IMR-90 (cell line): Measurements from ENCODE around the gene FKBP6. TPM values are rescaled to one million over a fixed set of nuclear protein-coding genes. Genes with fewer than 3 reads are reported as not detected.
"Not testable (repeated sequence)": the region's sequence is repeated elsewhere in the genome, so short reads cannot be mapped to it uniquely, and the experiment has no call there.

Source experiments
- ATAC-seq: fragments of 200-7000 bp; cut with Tn5 transposase; 2 replicates; pipeline ENCODE4 v1.9.1; 2020; ENCODE audit warnings: low read depth, mild to moderate bottlenecking, moderate library complexity
- BruUV-seq: library from RNA; stranded (reverse); fragments of 400-500 nt; replicated peaks from 2 replicates; lab custom pipeline; 2021; lab: Mats Ljungman, UMichigan
- CTCF ChIA-PET: fragments of 300-600 bp; formaldehyde crosslinking; extraction: SDS; loops from one replicate; lab custom pipeline; 2021; ENCODE audit warnings: antibody characterized with exemption; lab: Yijun Ruan, JAX
- POLR2A ChIA-PET: fragments of 300-600 bp; sonication (Branson Sonifier 250); formaldehyde crosslinking; loops from one replicate; lab custom pipeline; 2022; ENCODE audit warnings: antibody characterized with exemption; ENCODE audit not compliant: unreplicated experiment; lab: Charles Lee
- DNase-seq: peaks from one replicate; pipeline ENCODE4 v3.0.0; 2013
- H2AFZ ChIP-seq: replicated peaks from 2 replicates; pipeline ENCODE3; 2013; ENCODE audit warnings: low read length, mild to moderate bottlenecking; ENCODE audit not compliant: poor library complexity
- H2AK5ac ChIP-seq: 2 replicates; pipeline ENCODE4 v1.6.1; 2013; ENCODE audit warnings: low read depth, low read length, inconsistent platforms
- H2AK9ac ChIP-seq: replicated peaks from 2 replicates; pipeline ENCODE3; 2013; ENCODE audit warnings: mild to moderate bottlenecking, low read depth, low read length, moderate library complexity; ENCODE audit not compliant: poor library complexity
- H2BK120ac ChIP-seq: 2 replicates; pipeline ENCODE4 v1.6.1; 2013; ENCODE audit warnings: low read depth, low read length, inconsistent platforms
- H2BK15ac ChIP-seq: 3 replicates; pipeline ENCODE4 v1.6.1; 2013; ENCODE audit warnings: low read depth, low read length, inconsistent platforms
- H2BK20ac ChIP-seq: 2 replicates; pipeline ENCODE4 v1.6.1; 2013; ENCODE audit warnings: low read depth, mild to moderate bottlenecking, inconsistent platforms, low read length, moderate library complexity
- H2BK5ac ChIP-seq: 2 replicates; pipeline ENCODE4 v1.6.1; 2013; ENCODE audit warnings: mild to moderate bottlenecking, low read depth, low read length, inconsistent platforms; ENCODE audit not compliant: poor library complexity, severe bottlenecking
- H3K14ac ChIP-seq: replicated peaks from 2 replicates; pipeline ENCODE4 v1.6.1; 2013; ENCODE audit warnings: low read depth, low read length, inconsistent platforms
- H3K18ac ChIP-seq: 2 replicates; pipeline ENCODE4 v1.6.1; 2013; ENCODE audit warnings: low read depth, low read length, control low read depth
- H3K23ac ChIP-seq: 2 replicates; pipeline ENCODE4 v1.6.1; 2013; ENCODE audit warnings: low read depth, low read length, inconsistent platforms
- H3K27ac ChIP-seq: 2 replicates; pipeline ENCODE4 v1.5.1; 2013; ENCODE audit warnings: mild to moderate bottlenecking, control low read depth, low read length; ENCODE audit not compliant: insufficient read depth
- H3K27me3 ChIP-seq: 2 replicates; pipeline ENCODE4 v1.6.1; 2013; ENCODE audit warnings: low read length; ENCODE audit not compliant: control insufficient read depth, insufficient read depth
- H3K36me3 ChIP-seq: 2 replicates; pipeline ENCODE4 v1.6.1; 2013; ENCODE audit warnings: low read length, mixed read lengths; ENCODE audit not compliant: control insufficient read depth, insufficient read depth
- H3K4ac ChIP-seq: 2 replicates; pipeline ENCODE4 v1.6.1; 2013; ENCODE audit warnings: low read depth, low read length, inconsistent platforms
- H3K4me1 ChIP-seq: 2 replicates; pipeline ENCODE4 v1.6.1; 2013; ENCODE audit warnings: low read length, mixed read lengths; ENCODE audit not compliant: control insufficient read depth, insufficient read depth
- H3K4me2 ChIP-seq: 2 replicates; pipeline ENCODE4 v1.6.1; 2013; ENCODE audit warnings: low read depth, mild to moderate bottlenecking, control low read depth, low read length, moderate library complexity
- H3K4me3 ChIP-seq: 2 replicates; pipeline ENCODE4 v1.5.1; 2013; ENCODE audit warnings: low read depth, mild to moderate bottlenecking, control low read depth, low read length, moderate library complexity; ENCODE audit not compliant: insufficient read depth
- H3K56ac ChIP-seq: 2 replicates; pipeline ENCODE4 v1.6.1; 2013; ENCODE audit warnings: low read length, inconsistent platforms; ENCODE audit not compliant: insufficient read depth; ENCODE audit errors: extremely low read depth
- H3K79me1 ChIP-seq, 2 experiments: 2 replicates each; pipeline ENCODE4 v1.6.1; 2013; ENCODE audit warnings: low read length in 2 of 2, inconsistent platforms in 1 of 2, low read depth in 1 of 2
- H3K9ac ChIP-seq: 2 replicates; pipeline ENCODE4 v1.6.1; 2013; ENCODE audit warnings: low read depth, low read length, control low read depth
- H3K9me1 ChIP-seq: 2 replicates; pipeline ENCODE4 v1.6.1; 2013; ENCODE audit warnings: low read length, inconsistent platforms; ENCODE audit not compliant: insufficient read depth
- H3K9me3 ChIP-seq: 2 replicates; pipeline ENCODE4 v1.6.1; 2013; ENCODE audit warnings: low read length; ENCODE audit not compliant: control insufficient read depth, insufficient read depth
- H4K20me1 ChIP-seq: 2 replicates; pipeline ENCODE4 v1.6.1; 2013; ENCODE audit warnings: low read length, inconsistent platforms; ENCODE audit not compliant: insufficient read depth
- H4K5ac ChIP-seq: 2 replicates; pipeline ENCODE4 v1.6.1; 2013; ENCODE audit warnings: mild to moderate bottlenecking, low read depth, low read length, control low read depth
- H4K8ac ChIP-seq, 2 experiments: 2 replicates each; pipeline ENCODE4 v1.6.1; 2013; ENCODE audit warnings: low read depth in 2 of 2, low read length in 2 of 2, control low read depth in 1 of 2, inconsistent platforms in 1 of 2
- H4K91ac ChIP-seq: 2 replicates; pipeline ENCODE4 v1.6.1; 2013; ENCODE audit warnings: low read depth, low read length, inconsistent platforms; ENCODE audit not compliant: insufficient read depth
- BHLHE40 ChIP-seq: fragments of 150-350 bp; IDR thresholded peaks from 2 replicates; pipeline ENCODE4 v1.6.1; 2016; ENCODE audit warnings: mild to moderate bottlenecking, low read depth, low read length
- NFE2L2 ChIP-seq: fragments of 150-350 bp; IDR thresholded peaks from 2 replicates; pipeline ENCODE4 v1.6.1; 2016; ENCODE audit warnings: low read depth, mild to moderate bottlenecking, low read length
- RAD21 ChIP-seq: IDR thresholded peaks from 2 replicates; pipeline ENCODE4 v1.6.1; 2012; ENCODE audit warnings: low read length, improper control_type of control experiment
- RFX5 ChIP-seq: IDR thresholded peaks from 2 replicates; pipeline ENCODE4 v1.8.0; 2012; ENCODE audit warnings: low read depth, mild to moderate bottlenecking, low read length, moderate library complexity
- WGBS, 2 experiments: methylation state at CpG; one replicate each; pipeline versions ENCODE4 v1.1.5 to v1.1.7; 2013; ENCODE audit warnings: missing lambda C conversion rate in 2 of 2; ENCODE audit not compliant: insufficient read length in 1 of 2; ENCODE audit errors: extremely low coverage in 2 of 2; 5-methylcytosine and 5-hydroxymethylcytosine counted together
- dilution Hi-C: fragments of 300-500 bp; cut with HindIII; formaldehyde crosslinking; loops from one replicate; pipeline ENCODE4 v1.14.3; 2018; ENCODE audit warnings: low sequenced_read_pairs; ENCODE audit not compliant: unreplicated experiment
- in situ Hi-C: fragments of 300-500 bp; cut with MboI; formaldehyde crosslinking; loops from 3 replicates; pipeline ENCODE4 v1.14.3; 2019; ENCODE audit warnings: low sequenced_read_pairs, inconsistent platforms, mixed read lengths
- intact Hi-C: fragments of 100-400 bp; cut with micrococcal nuclease; formaldehyde crosslinking; loops from 2 replicates; pipeline ENCODE4 v1.10.0; 2022
- polyA plus RNA-seq, 3 experiments: library from polyadenylated mRNA; depleted of rRNA; stranded (reverse); fragments of >200 nt; gene quantifications; 2 replicates each; pipeline ENCODE4 v1.2.3, GENCODE V29; 2012; ENCODE audit warnings: low replicate concordance in 1 of 3
- total RNA-seq: library from RNA; depleted of rRNA; stranded (reverse); fragments of >200 nt; gene quantifications from 2 replicates; pipeline ENCODE4 v1.2.3, GENCODE V29; 2012

FKBP6 gene
- total and polyA plus RNA-seq, 2 of the 4 experiments (the other 2 are of a cell fraction), result not detected

- Histone ChIP-seq H2BK5ac (no peak overlapping the region), H2BK15ac (no peak overlapping the region), H3K4me3 (no peak overlapping the region), H4K5ac (no peak overlapping the region), H3K18ac (no peak overlapping the region), H2AK9ac (no peak overlapping the region), H3K4me1 (no peaks in the 10 kb centered on the region), H3K27me3 (peaks cover 31% of the 10 kb centered on the region), H3K23ac (no peak overlapping the region), H4K8ac (no peak overlapping the region), H3K79me1 (no peaks in the 10 kb centered on the region), H4K20me1 (no peaks in the 10 kb centered on the region), H3K4ac (no peak overlapping the region), H2AFZ (no peak overlapping the region), H4K91ac (no peak overlapping the region), H2AK5ac (no peak overlapping the region), H3K9me1 (no peaks in the 10 kb centered on the region), H2BK120ac (no peak overlapping the region), H3K14ac (no peak overlapping the region), H2BK20ac (no peak overlapping the region), H3K27ac (no peak overlapping the region), H3K9me3 (peaks cover 8% of the 10 kb centered on the region), H3K4me2 (no peak overlapping the region), H3K9ac (no peak overlapping the region), H3K56ac (no peak overlapping the region), H3K36me3 (no peaks in the 10 kb centered on the region)
- CTCF ChIA-PET, result no interaction called here
- in situ Hi-C loops (no loop called here), dilution Hi-C loops (no loop called here), intact Hi-C loops (no loop called here)
- TF ChIP-seq NFE2L2, result no peak
- TF ChIP-seq RAD21, result no peak
- no peak for TF ChIP-seq BHLHE40
- no peak for TF ChIP-seq RFX5
- no peak for ATAC-seq
- POLR2A ChIA-PET, result no interaction called here
- no peak for DNase-seq
- BruUV-seq, result no TSS peak
- 100% methylated on average over 1 of the region's 20 CpGs; no CpG with 5 or more reads in 1 of the 2 experiments for WGBS, 2 experiments
Measured at GRCh38 chr7:73376671-73377412, 48.9 kb downstream of the FKBP6 start.

- H3K4me1 ChIP-seq, H3K79me1 ChIP-seq, H3K36me3 ChIP-seq, H3K18ac ChIP-seq, H3K9me3 ChIP-seq, H4K91ac ChIP-seq, H3K4ac ChIP-seq, H2AK5ac ChIP-seq, H3K23ac ChIP-seq, H2AFZ ChIP-seq, in situ Hi-C loops, H4K5ac ChIP-seq, H2BK5ac ChIP-seq, H4K20me1 ChIP-seq, BruUV-seq, POLR2A ChIA-PET, H2AK9ac ChIP-seq, H3K56ac ChIP-seq, intact Hi-C loops, H2BK20ac ChIP-seq, DNase-seq, H3K27ac ChIP-seq, H3K14ac ChIP-seq, H2BK120ac ChIP-seq, dilution Hi-C loops, H4K8ac ChIP-seq, H3K4me3 ChIP-seq, CTCF ChIA-PET, H3K9ac ChIP-seq, H3K9me1 ChIP-seq, H2BK15ac ChIP-seq: not testable (repeated sequence)
- Histone ChIP-seq H3K27me3 (peaks cover 31% of the 10 kb centered on the region), H3K4me2 (peak overlapping the region; percentile 55; the same call in 1 of the 2 replicates)
- no CpG with 5 or more reads among the region's 68 CpGs for WGBS, 2 experiments
- ATAC-seq, result peak; percentile 32; the same call in 1 of the 2 replicates
Measured at GRCh38 chr7:73377413-73378200, 49.6 kb downstream of the FKBP6 start.
